COLO668 (cell line): ENCODE measurements around the gene CALR3.

Experiments used
- DNase-seq: peaks from one replicate; lab custom pipeline; 2025; ENCODE audit not compliant: unreplicated experiment; lab: John Stamatoyannopoulos, UW

The CALR3 gene

GRCh38 chr19:16435238-16435917 is 60.6 kb downstream of the CALR3 start:
- no peak for DNase-seq

GRCh38 chr19:16433986-16434385 is 62.0 kb downstream of the CALR3 start:
- no peak for DNase-seq

- DNase-seq, result no peak
These were observed 66.2 kb downstream of the CALR3 start for GRCh38 chr19:16429759-16430091.

GRCh38 chr19:16429066-16429758 is 66.8 kb downstream of the CALR3 start:
- no peak for DNase-seq
